Tibial nerve (tissue), 4 donors: Measurements from ENCODE around the gene ABLIM3.

Source experiments
- EP300 ChIP-seq, 2 donors: sonication (generic); formaldehyde crosslinking; IDR thresholded peaks; one replicate each; pipeline ENCODE4 v1.6.1; 2017; ENCODE audit warnings: antibody characterized with exemption in 2 of 2, mild to moderate bottlenecking in 1 of 2
- POLR2A ChIP-seq, 2 donors: fragments of 450-650 bp; IDR thresholded peaks; one replicate each; pipeline ENCODE4 v1.6.1; 2017; ENCODE audit warnings: antibody characterized with exemption in 2 of 2, mild to moderate bottlenecking in 2 of 2, moderate library complexity in 2 of 2
- TF ChIP-seq, protein P1 (sequence below), 5 experiments: fragments of 200-600 bp in 3 of 5; fragments of 450-650 bp in 2 of 5; sonication (generic) in 3 of 5; IDR thresholded peaks; one replicate each; pipeline ENCODE4 v1.5.1; 2016 to 2019; ENCODE audit warnings: antibody characterized with exemption in 5 of 5, mild to moderate bottlenecking in 3 of 5, moderate library complexity in 2 of 5

- no peak for TF ChIP-seq POLR2A (IDR thresholded peaks at IDR 0.05)
- TF ChIP-seq, protein P1, sequence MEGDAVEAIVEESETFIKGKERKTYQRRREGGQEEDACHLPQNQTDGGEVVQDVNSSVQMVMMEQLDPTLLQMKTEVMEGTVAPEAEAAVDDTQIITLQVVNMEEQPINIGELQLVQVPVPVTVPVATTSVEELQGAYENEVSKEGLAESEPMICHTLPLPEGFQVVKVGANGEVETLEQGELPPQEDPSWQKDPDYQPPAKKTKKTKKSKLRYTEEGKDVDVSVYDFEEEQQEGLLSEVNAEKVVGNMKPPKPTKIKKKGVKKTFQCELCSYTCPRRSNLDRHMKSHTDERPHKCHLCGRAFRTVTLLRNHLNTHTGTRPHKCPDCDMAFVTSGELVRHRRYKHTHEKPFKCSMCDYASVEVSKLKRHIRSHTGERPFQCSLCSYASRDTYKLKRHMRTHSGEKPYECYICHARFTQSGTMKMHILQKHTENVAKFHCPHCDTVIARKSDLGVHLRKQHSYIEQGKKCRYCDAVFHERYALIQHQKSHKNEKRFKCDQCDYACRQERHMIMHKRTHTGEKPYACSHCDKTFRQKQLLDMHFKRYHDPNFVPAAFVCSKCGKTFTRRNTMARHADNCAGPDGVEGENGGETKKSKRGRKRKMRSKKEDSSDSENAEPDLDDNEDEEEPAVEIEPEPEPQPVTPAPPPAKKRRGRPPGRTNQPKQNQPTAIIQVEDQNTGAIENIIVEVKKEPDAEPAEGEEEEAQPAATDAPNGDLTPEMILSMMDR (IDR thresholded peaks at IDR 0.05), result no peak
- no peak for TF ChIP-seq EP300 (IDR thresholded peaks at IDR 0.05)
Measured at GRCh38 chr5:149257131-149257530, 115.8 kb downstream of the ABLIM3 start.
